Measurements from ENCODE around the gene GNPTAB. TPM values are rescaled to one million over a fixed set of nuclear protein-coding genes. Genes with fewer than 3 reads are reported as not detected.

The GNPTAB gene
- 24.9 and 26.5 TPM in 2 replicates for total RNA-seq

DNA sequence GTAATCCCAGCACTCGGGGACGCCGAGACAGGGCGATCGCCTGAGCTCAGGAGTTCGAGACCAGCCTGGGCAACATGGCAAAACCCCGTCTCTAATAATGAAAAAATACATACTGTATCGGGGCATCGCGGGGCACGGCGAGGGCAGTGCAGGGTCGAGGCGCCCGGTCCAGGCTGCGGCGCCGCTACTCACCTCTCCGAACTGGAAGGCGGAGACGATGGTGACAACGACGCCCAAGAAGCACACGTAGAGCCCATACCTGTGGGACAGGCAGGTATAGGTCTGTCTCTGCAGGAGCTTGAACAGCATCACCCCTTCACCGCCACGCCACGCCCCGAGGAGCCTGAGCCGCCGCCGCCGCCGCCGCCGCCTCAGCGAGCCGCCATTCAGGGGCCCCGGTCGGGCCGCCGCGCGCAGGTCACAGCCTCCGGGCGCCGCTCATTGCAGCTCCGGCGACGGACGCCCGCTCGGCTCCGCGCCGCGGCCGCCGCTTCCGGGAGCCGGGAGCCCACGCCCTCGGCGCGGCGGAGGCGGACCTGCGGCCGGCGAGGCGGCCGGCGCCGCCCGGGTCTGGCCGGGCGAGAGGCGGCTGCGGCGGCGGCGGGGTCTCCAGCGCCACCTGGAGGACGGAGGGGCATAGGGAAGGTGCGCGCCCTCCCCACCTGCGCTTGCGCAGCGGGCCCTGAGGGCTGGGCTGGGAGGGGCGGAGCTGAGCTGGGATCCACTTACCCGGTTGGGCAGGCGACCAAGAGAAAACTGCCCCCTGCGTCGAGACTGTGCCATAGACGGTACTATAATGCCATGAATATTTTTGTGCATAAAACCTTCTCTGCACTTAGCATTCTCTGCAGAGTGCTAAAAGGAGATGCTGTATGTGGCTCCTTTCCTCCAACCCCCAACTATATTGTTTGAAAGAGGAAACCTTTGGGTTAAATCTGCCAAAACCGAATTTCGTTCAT lies at the start of gene GNPTAB:
TSS of gene GNPTAB (minus strand) at position 593 of the 959 bp plus-strand sequence. CDS start at position 309, 284 bp downstream.
- Histone ChIP-seq H3K27me3 (ENCODE audit: control insufficient read depth, insufficient read depth, low read length) (no peaks in the 10 kb centered on the region), H3K36me3 (ENCODE audit: control insufficient read depth, insufficient read depth, low read length) (no peaks in the 10 kb centered on the region), H3K4me3 (ENCODE audit: low read depth, low read length) (peak within 1 kb of the TSS; percentile 61)
- TF ChIP-seq, protein P1, sequence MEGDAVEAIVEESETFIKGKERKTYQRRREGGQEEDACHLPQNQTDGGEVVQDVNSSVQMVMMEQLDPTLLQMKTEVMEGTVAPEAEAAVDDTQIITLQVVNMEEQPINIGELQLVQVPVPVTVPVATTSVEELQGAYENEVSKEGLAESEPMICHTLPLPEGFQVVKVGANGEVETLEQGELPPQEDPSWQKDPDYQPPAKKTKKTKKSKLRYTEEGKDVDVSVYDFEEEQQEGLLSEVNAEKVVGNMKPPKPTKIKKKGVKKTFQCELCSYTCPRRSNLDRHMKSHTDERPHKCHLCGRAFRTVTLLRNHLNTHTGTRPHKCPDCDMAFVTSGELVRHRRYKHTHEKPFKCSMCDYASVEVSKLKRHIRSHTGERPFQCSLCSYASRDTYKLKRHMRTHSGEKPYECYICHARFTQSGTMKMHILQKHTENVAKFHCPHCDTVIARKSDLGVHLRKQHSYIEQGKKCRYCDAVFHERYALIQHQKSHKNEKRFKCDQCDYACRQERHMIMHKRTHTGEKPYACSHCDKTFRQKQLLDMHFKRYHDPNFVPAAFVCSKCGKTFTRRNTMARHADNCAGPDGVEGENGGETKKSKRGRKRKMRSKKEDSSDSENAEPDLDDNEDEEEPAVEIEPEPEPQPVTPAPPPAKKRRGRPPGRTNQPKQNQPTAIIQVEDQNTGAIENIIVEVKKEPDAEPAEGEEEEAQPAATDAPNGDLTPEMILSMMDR (IDR thresholded peaks at IDR 0.05; ENCODE audit: insufficient read depth, low read length, poor library complexity, severe bottlenecking), result peak; percentile 67
- DNase-seq (ENCODE audit: low read depth), result peak; percentile 58

DNA sequence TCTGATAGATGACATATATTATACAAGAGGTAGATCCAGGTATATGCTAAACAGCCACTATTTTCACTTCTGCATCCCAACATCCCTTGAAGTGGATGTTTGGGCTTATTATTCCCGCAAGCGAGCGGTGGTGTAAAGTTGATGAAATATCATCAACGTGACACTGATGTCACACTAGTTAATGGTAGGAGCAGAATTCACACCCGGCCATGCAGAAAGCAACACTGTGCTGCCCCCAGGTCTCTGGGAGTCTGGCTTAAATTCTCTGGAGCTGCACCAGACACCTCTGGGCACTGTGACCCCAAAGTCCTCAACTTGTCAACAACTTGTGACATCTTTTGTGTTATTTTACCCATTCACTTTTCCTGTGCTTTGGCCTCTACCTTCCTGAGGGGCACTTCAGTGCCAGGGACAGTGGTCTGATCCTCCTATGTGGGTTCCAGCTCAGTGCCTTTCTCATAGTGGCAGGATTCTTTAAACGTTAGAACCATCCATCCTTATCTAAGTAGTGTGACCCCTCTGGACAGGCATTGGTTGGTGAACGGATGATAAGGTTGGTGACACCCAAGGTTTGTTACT lies 47.6 kb upstream of the GNPTAB start:
- H3K36me3 ChIP-seq (ENCODE audit: control insufficient read depth, insufficient read depth, low read length), result no peaks in the 10 kb centered on the region
- no peaks in the 10 kb centered on the region for H3K27me3 ChIP-seq (ENCODE audit: control insufficient read depth, insufficient read depth, low read length)
- no peak for DNase-seq (ENCODE audit: low read depth)
- H3K4me3 ChIP-seq (ENCODE audit: low read depth, low read length), result peak overlapping the region; percentile 82
- TF ChIP-seq, protein P1 (IDR thresholded peaks at IDR 0.05; ENCODE audit: insufficient read depth, low read length, poor library complexity, severe bottlenecking), result no peak

DNA sequence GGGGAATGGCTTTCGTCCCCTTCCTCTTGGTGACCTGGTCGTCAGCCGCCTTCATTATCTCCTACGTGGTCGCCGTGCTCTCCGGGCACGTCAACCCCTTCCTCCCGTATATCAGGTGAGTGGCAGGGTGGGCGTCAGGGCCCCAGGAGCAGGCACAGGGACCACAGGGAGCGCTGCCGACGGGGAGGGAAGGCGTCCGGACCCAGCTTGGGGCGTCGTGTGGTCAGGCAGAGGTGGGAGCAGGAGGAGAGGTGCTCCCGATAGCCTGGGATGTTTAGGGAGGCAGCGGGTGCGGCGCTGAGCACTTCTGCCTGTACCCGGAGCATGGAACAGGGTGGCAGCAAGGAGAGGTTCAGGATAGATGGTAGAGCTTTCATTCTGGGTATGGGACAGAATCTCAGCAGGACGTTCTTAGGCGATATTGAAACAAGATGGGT lies 47.1 kb upstream of the GNPTAB start:
- TF ChIP-seq, protein P1 (IDR thresholded peaks at IDR 0.05; ENCODE audit: insufficient read depth, low read length, poor library complexity, severe bottlenecking), result no peak

DNA sequence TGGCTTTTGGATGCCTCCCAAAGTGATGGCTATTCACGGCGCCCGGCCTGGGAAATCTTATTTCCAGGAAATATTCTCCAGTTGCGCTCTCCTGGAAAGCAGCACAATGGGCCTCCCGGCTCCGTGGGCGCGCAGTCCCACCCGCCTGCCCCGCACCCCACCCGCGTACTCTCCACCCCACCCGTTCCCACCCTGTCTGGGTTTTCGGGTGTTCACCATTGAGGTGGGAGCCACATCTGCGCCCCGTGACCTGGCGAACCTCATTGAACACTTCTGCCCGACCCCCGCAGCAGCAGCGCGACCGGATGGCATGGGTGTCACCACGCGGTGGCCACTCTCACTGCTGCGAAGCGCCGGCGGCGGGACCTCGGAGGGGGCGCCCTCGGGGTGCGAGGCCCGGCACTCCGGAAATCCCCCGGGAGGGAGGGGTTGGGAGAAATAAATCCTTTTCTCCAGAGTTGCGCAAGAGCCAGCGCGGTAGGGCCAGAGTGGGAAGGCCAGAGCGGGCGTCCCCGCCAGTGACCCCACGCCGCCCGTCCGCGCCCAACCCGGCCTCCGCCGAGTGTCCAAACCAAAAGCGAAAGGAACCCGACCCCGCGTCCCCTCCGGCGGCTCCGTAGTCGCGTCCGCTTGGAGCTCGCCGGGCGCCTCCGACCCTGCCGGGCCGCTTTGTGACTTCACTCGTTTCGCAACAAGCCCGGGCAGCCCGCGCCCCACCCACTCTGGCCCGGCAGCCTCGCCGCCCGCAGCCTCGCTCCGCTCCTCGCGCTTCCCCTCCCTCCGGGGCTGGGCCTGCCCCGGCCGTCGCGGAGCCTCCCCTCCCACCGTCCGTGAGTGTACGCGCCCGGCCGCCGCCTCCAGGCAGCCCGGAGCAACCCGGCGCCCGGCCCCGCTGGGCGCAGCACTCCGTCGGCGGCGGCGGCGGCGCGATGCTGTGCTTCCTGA lies 46.4 kb upstream of the GNPTAB start, which contains the start of gene DRAM1:
TSS of gene DRAM1 (plus strand) at position 720 of the 945 bp plus-strand sequence. CDS start at position 930, 210 bp downstream.
- DNase-seq (ENCODE audit: low read depth), result no peak
- TF ChIP-seq, protein P1 (IDR thresholded peaks at IDR 0.05; ENCODE audit: insufficient read depth, low read length, poor library complexity, severe bottlenecking), result peak; percentile 9
- no peaks in the 10 kb centered on the region for H3K27me3 ChIP-seq (ENCODE audit: control insufficient read depth, insufficient read depth, low read length)
- no peaks in the 10 kb centered on the region for H3K36me3 ChIP-seq (ENCODE audit: control insufficient read depth, insufficient read depth, low read length)
- peak within 1 kb of the TSS; percentile 82 for H3K4me3 ChIP-seq (ENCODE audit: low read depth, low read length)

More for the DNA sequence above, 47.1 kb upstream of the GNPTAB start:
- Histone ChIP-seq H3K36me3 (ENCODE audit: control insufficient read depth, insufficient read depth, low read length) (no peaks in the 10 kb centered on the region), H3K4me3 (ENCODE audit: low read depth, low read length) (peak overlapping the region; percentile 82), H3K27me3 (ENCODE audit: control insufficient read depth, insufficient read depth, low read length) (no peaks in the 10 kb centered on the region)
- DNase-seq (ENCODE audit: low read depth), result no peak

DNA sequence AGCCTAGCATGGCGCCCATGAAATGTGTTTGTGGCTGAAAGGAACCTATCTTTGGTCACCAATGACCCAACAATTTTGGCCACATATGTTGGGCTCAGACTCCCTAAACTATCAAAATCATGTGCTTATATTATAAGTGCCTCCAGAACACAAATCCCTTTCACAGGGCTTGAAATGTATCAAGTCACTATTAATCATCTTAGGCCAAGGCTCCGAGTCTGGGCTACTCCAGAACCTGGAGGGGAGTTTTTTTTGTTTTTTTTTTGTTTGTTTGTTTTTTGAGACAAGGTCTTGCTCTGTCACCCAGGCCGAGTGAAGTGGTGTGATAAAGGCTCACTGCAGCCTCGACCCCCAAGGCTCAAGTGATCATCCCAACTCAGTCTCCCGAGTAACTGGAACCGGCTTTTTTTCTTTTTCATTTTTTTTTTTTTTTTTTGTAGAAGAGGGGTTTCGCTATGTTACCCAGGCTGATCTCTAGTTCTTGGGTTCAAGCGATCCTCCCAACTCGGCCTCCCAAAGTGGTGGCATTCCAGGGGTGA lies 45.6 kb upstream of the GNPTAB start:
- Histone ChIP-seq H3K36me3 (ENCODE audit: control insufficient read depth, insufficient read depth, low read length) (no peaks in the 10 kb centered on the region), H3K4me3 (ENCODE audit: low read depth, low read length) (peak overlapping the region; percentile 82), H3K27me3 (ENCODE audit: control insufficient read depth, insufficient read depth, low read length) (no peaks in the 10 kb centered on the region)
- TF ChIP-seq, protein P1 (IDR thresholded peaks at IDR 0.05; ENCODE audit: insufficient read depth, low read length, poor library complexity, severe bottlenecking), result no peak
- no peak for DNase-seq (ENCODE audit: low read depth)
